Omental fat pad (tissue), 4 donors: ENCODE results near the gene PPP1R1C. TPM values are rescaled to one million over a fixed set of nuclear protein-coding genes. Genes with fewer than 3 reads are reported as not detected.

Source experiments
- ATAC-seq: fragments of 150-250 bp; one replicate; pipeline ENCODE4 v1.9.1; 2016; ENCODE audit warnings: mild to moderate bottlenecking, moderate library complexity; ENCODE audit not compliant: low FRiP score
- DNase-seq: peaks from one replicate; pipeline ENCODE4 v3.0.0-alpha.2; 2019; ENCODE audit warnings: low spot score
- CTCF ChIP-seq, 3 donors: fragments of 450-650 bp; IDR thresholded peaks; one replicate each; pipeline ENCODE4 v1.5.1; 2016 to 2017; ENCODE audit warnings: antibody characterized with exemption in 3 of 3, mild to moderate bottlenecking in 3 of 3, moderate library complexity in 2 of 3
- total RNA-seq, 4 donors: library from RNA; depleted of rRNA; stranded (reverse); fragments of >200 nt; gene quantifications; one replicate each; pipeline ENCODE4 v1.1.0, GENCODE V29; 2016

The PPP1R1C gene
- total RNA-seq, 4 donors from 2014 or later = 1.1 to 1.3 TPM; not detected in 2

- TF ChIP-seq CTCF (IDR thresholded peaks at IDR 0.05) = no peak
- ATAC-seq (no peak), DNase-seq (no peak)
Observed at GRCh38 chr2:182050333-182051135, 64.9 kb downstream of the PPP1R1C start.

- no peak for DNase-seq
- ATAC-seq = no peak
- TF ChIP-seq CTCF (IDR thresholded peaks at IDR 0.05) = no peak
Observed at GRCh38 chr2:182055993-182056392, 70.3 kb downstream of the PPP1R1C start.

- no peak for TF ChIP-seq CTCF (IDR thresholded peaks at IDR 0.05)
- DNase-seq = no peak
- no peak for ATAC-seq
Observed at GRCh38 chr2:182057002-182057401, 71.3 kb downstream of the PPP1R1C start.

DNA sequence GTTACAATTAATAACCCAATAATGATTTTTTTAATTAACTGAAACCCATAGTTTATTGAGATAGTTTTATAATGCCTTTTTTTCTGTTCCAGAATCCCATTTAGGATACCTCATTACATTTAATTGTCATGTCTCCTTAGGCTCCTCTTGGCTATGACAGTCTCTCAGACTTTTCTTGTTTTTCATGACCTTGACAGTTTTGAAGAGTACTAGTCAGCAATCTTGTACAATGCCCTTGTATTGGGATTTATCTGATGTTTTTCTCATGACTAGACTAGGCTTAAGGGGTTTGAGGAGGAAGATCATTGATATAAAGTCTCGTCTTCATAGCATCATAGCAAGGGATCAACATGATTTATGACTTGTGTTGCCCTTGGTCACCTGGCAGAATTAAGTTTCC is 72.4 kb downstream of the PPP1R1C start:
- ATAC-seq (no peak), DNase-seq (no peak)
- no peak for TF ChIP-seq CTCF (IDR thresholded peaks at IDR 0.05)

GRCh38 chr2:182061739-182062138 is 76.1 kb downstream of the PPP1R1C start:
- TF ChIP-seq CTCF (IDR thresholded peaks at IDR 0.05) = no peak
- no peak for DNase-seq
- ATAC-seq = no peak

DNA sequence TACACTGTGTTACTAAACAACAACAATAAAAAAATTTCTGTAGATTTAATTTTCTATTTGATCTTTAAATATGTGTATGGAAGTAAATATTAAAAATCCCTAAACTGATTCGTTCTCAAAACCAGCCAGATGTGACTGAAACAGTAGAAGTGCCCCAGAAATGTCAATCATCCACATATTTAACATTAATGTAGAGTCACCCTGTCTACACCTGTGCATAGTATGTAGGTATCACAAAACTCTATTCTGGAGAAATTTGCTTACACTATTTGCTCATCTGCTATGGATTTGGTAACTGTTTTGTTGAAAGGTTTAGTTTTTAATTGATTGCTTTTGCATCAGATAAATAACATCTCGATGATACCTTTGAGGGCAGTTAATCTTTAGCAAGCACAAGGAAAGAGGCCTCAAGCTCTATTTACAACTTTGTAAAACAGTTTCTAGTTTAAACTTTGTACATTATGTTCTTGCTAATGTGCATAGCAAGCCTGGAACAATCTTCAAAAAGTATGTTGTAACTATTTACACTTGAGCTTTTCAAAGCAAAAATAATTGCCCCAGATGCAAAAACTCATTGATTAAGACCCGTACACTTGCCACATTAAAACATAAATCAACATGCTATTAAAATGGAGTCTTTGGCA is 76.8 kb downstream of the PPP1R1C start:
- DNase-seq = no peak
- no peak for TF ChIP-seq CTCF (IDR thresholded peaks at IDR 0.05)
- no peak for ATAC-seq
